Kidney (tissue), 14 donors: ENCODE data around the gene PDGFB. TPM values are rescaled to one million over a fixed set of nuclear protein-coding genes. Genes with fewer than 3 reads are reported as not detected.

Experiments used
- DNase-seq, 5 donors: peaks; one replicate each; pipeline ENCODE4 v3.0.0-alpha.2; 2013 to 2020
- FAIRE-seq: peaks from 2 replicates; lab custom pipeline; 2012; peaks lifted over from hg19 to GRCh38; lab: Jason Lieb, UNC
- H3K27ac ChIP-seq, 2 donors: one replicate each; pipeline ENCODE4 v1.7.0; 2013; ENCODE audit warnings: low read depth in 2 of 2, low read length in 2 of 2, inconsistent platforms in 1 of 2
- H3K27me3 ChIP-seq: one replicate; pipeline ENCODE4 v1.7.1; 2013; ENCODE audit warnings: low read length, inconsistent platforms; ENCODE audit not compliant: control insufficient read depth, insufficient read depth
- H3K36me3 ChIP-seq, 3 donors: one replicate each; pipeline versions ENCODE4 v1.7.0 to v1.7.1; 2013; ENCODE audit warnings: low read length in 3 of 3, control low read depth in 1 of 3, inconsistent platforms in 1 of 3; ENCODE audit not compliant: insufficient read depth in 3 of 3, control insufficient read depth in 2 of 3
- H3K4me1 ChIP-seq, 3 donors: one replicate each; pipeline versions ENCODE4 v1.7.0 to v1.7.1; 2013; ENCODE audit warnings: low read length in 3 of 3, inconsistent platforms in 1 of 3, low read depth in 1 of 3; ENCODE audit not compliant: control insufficient read depth in 2 of 3, insufficient read depth in 2 of 3
- H3K4me3 ChIP-seq, 3 donors: one replicate each; pipeline versions ENCODE4 v1.7.0 to v1.8.1; 2013; ENCODE audit warnings: low read length in 3 of 3, control low read depth in 1 of 3, inconsistent platforms in 1 of 3
- H3K9ac ChIP-seq, 3 donors: one replicate each; pipeline versions ENCODE4 v1.7.0 to v1.7.1; 2013; ENCODE audit warnings: low read length in 3 of 3, control low read depth in 1 of 3, inconsistent platforms in 1 of 3
- H3K9me3 ChIP-seq, 3 donors: one replicate each; pipeline versions ENCODE4 v1.7.0 to v1.7.1; 2013; ENCODE audit warnings: low read length in 3 of 3, control low read depth in 1 of 3, inconsistent platforms in 1 of 3; ENCODE audit not compliant: control insufficient read depth in 2 of 3, insufficient read depth in 1 of 3
- CTCF ChIP-seq: IDR thresholded peaks from 3 replicates; pipeline ENCODE4 v1.5.1; 2012; ENCODE audit warnings: mild to moderate bottlenecking, moderate library complexity, borderline replicate concordance; ENCODE audit not compliant: insufficient read depth; ENCODE audit errors: extremely low read depth
- intact Hi-C: fragments of 100-400 bp; cut with DNase I; formaldehyde crosslinking; loops from one replicate; pipeline ENCODE4 v1.11.1; 2022
- polyA plus RNA-seq: library from polyadenylated mRNA; stranded (reverse); fragments of 350-450 nt; fragmentation: Illumina TruSeq; extraction: RNeasy Lipid Tissue Mini Kit (QIAGEN cat#74804); gene quantifications from one replicate; pipeline ENCODE4 v1.2.3, GENCODE V29; 2014; ENCODE audit warnings: low read depth, low replicate concordance; ENCODE audit not compliant: insufficient read depth
- total RNA-seq: library from RNA; stranded (reverse); fragmentation: NEBNext Ultra II Directional; extraction: Animal tissue kit (Norgen Biotek cat#: 25700); gene quantifications from one replicate; pipeline ENCODE4 v1.2.1, GENCODE V29; 2021
- donor health status: control.
- donor health status: control.
- donor health status: control.
- donor health status: control.
- donor health status: control.
- donor health status: DM: yes; HTN: yes; CAD: no.
- donor health status: Normal renal cell carcinoma (clear cell type).

PDGFB gene
- total and polyA plus RNA-seq, 2 donors from 2014 or later, result 10.4 to 14.2 TPM

GRCh38 chr22:39224550-39224949, 20.2 kb downstream of the PDGFB start:
- no peak for TF ChIP-seq CTCF
- FAIRE-seq (no peak), DNase-seq (no peak)
- H3K27me3 ChIP-seq, result no peaks in the 10 kb centered on the region
- no peak overlapping the region for H3K9ac ChIP-seq
- H3K4me1 ChIP-seq, result no peaks in the 10 kb centered on the region
- no peak overlapping the region for H3K27ac ChIP-seq
- no peak overlapping the region for H3K4me3 ChIP-seq
- intact Hi-C loops, result no loop called here
- H3K9me3 ChIP-seq, result no peaks in the 10 kb centered on the region
- H3K36me3 ChIP-seq, result peaks cover 0 to 32% (median 18%) of the 10 kb centered on the region in 3 donors

DNA sequence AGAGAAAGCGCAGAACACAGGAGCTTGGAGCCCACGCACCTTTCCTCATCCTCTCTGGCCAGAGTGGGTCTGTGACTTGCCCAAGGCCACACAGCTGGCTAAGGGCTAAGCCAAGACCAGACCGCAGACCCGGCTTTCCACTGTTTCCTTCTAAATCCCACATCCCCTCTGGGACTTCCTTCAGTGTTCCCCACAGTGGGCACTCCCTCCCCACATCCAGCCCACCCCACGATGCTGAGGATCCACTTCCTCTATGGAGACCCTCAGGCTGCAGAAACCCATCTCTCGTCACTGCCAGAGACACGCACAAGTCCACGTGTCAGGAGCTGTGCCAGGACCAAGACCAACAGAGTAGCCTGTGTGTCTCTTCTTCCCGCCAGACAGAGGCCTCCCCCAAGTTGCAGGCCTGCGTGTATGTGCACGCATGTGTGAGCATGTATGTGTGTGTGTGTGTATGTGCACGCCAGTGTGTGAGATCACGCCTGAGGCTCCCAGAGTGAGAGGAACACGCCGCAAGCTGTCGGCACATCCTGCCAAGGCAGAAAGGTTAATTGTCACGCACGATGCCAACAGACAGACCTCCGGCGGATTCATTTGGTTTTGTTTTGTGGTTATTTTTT, 21.6 kb downstream of the PDGFB start:
- Histone ChIP-seq H3K9me3 (no peaks in the 10 kb centered on the region), H3K4me3 (no peak overlapping the region), H3K9ac (no peak overlapping the region), H3K4me1 (no peaks in the 10 kb centered on the region), H3K36me3 (peaks cover 0 to 32% (median 18%) of the 10 kb centered on the region in 3 donors), H3K27me3 (no peaks in the 10 kb centered on the region), H3K27ac (no peak overlapping the region)
- no peak for TF ChIP-seq CTCF
- intact Hi-C loops, result no loop called here
- FAIRE-seq (no peak), DNase-seq (peak in 1 of 5 donors; percentile 54)

DNA sequence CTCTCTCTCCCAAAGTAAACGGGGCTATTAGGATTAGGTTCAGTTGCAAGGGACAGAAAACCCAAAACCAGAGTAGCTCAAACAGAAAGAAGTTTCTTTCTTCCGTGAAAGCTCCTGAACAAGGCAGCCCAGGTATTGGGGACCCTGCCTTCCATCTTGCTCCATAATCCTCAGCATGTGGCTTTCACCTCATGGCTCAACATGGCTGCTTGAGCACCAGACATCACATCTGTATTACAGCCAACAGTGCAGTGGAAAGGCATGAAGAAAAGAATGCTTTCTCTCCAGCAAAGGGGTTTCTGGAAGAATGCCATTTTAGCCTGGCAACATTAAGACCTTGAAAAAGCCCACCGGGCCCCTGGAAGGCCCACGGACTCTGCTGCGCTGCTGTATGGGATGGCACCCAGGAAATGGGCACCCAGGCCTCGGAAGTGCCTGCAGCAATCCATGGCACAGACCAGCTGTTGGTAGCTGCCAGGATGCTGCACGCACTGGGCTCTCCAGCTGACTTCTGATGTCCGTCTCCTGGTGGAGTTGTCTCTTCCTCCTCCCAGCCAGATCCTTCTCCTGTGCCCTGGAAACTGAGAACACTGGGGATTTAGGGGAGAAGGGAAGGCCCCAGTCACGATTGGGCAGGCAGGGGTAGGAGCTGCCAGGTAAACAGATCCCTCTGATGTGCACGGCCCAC, 22.6 kb downstream of the PDGFB start:
- no peaks in the 10 kb centered on the region for H3K9me3 ChIP-seq
- FAIRE-seq (no peak), DNase-seq (peak in 1 of 5 donors; percentile 25)
- no peaks in the 10 kb centered on the region for H3K27me3 ChIP-seq
- TF ChIP-seq CTCF, result no peak
- intact Hi-C loops, result no loop called here
- H3K27ac ChIP-seq, result no peak overlapping the region
- H3K4me1 ChIP-seq, result no peaks in the 10 kb centered on the region
- H3K36me3 ChIP-seq, result peaks cover 0 to 32% (median 11%) of the 10 kb centered on the region in 3 donors
- H3K9ac ChIP-seq, result no peak overlapping the region
- H3K4me3 ChIP-seq, result no peak overlapping the region
